Activated T-cell treated with anti-CD3 and anti-CD28 coated beads, Interleukin-2, amount 50 U/mL, for 1 hour (primary cell): Measurements from ENCODE around the gene PPP1R36.
A peak's percentile ranks its signal among the peaks of the same experiment; 100 is the strongest.
"Not testable (repeated sequence)": the region's sequence is repeated elsewhere in the genome, so short reads cannot be mapped to it uniquely, and the experiment has no call there.

Source experiments
- DNase-seq: peaks from one replicate; pipeline ENCODE4 v3.0.0-alpha.2; 2020

PPP1R36 gene

DNA sequence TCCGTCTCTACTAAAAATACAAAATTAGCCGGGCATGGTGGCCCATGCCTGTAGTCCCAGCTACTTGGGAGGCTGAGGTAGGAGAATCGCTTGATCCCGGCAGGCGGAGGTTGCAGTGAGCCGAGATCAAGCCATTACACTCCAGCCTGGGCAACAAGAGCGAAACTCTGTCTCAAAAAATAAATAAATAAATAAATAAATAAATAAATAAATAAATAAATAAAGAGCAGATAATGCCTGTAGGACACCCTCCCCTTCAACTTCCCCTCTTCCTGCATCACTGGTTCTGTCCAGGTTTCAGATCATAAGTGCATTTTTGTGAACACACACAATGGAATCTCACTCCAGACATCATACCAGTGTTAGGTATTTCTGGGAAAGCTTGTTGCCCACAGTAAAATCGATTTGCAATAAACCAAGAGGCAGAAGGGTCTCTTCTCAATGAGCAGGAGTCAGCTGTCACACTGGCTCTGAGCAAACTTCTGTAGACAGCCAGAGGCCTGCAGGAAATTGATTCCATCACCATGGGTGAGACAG is 68.2 kb downstream of the PPP1R36 start:
- not testable (repeated sequence) for DNase-seq

DNA sequence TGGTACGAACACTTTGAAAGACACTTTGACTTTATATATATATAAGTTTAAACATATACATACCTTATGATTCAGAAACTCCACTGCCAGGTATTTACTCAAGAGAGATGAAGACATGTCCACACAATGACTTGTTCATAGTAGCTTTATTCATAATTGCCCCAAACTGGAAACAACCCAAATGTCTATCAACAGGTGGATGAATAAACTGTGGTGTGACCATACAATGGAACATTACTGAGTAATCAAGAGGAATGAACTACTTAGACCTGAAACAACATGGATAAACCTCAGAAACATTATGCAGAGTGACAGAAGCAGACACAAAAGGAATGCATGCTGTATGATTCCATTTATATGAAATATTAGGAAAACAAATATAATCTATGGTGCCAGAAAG is 71.1 kb downstream of the PPP1R36 start:
- no peak for DNase-seq

DNA sequence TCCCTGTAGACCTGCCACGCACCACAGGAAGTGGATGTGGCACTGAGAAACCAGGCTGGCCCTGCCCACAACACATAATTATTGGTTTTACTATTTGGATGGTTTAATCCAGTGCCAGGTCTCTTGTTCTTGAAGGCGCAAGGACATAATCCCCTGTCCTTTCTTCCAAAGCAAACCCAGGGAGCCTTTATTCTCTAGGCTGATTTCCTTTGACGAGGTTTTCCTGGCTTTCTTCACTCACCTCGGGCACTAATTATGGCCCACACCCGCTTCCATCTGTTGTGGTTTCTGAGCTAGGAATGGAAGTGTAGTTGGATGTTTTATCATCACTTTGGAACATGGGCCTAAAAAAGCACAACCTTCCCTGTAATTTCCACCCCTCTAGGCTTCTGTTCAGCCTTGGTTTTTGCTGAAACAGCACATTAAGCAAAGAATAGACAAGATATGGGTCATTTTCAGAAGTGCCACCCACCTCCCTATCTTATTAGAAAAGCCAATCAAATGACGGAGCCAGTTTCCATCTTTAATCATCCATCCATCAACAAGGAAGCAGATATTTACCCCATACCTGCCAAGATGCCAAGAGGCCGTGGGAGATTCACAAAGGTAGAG is 73.9 kb downstream of the PPP1R36 start:
- DNase-seq = no peak

DNA sequence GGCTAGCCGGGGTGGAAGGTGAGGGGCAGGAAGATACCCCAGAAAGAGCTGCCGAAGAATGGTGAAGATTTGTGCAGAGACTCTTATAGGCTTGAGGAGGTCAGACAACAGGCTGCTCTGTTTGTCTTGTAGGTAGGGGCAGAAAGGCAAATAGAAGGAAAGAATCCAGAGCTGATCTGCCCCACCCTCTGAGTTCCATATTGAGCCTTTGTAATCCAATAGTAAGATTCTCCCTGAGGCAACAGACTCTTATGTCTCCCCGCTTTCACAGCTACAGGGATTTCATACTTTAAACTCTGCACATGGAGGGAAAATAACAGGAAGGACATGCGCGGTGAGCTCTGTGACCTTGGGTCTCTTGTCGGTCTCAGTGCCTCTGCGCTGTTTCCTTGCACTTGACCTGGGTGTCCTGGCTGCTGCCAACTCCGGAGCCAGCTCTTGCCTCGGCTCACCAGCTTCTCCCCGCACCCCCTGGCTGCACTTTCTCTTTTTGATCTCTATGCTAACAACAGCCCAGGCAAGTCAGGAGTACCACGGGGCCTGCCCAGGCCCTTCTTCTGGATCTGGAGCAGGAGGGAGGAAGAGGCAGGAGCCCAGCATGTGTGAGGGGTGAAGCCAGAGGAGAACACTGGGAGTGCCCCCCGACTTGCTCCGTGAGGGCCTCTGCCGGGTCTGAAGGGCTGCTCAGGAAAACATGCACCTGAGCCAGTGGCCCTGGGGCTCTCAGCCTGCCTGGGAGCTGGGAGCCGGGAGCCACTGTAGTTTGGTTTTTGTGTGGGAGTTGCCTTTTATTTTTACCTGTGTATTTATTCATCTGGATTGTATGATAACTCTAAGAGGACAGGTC is 75.8 kb downstream of the PPP1R36 start:
- DNase-seq = no peak

DNA sequence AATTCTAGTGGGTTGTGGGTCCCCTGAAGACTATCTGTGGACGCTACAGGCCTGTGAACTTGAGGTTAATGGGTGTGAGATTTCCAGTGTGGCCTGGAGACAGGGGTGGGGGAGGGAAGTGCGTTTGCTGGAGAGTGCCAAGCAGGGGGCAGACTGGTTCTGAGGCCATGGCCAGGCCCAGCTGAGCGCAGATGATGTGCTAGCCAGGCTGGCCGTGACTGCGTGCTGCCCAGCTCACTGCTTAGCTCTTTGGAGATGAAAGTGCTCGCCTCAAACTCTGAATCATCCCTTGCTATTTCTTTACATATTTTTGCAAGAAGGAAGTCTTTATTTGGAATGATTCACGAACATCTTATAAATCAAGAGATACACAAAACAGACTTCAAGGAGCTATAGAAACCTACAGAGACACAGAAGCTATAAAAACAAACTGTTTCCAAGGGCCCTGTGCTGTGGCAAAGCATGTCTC is 79.2 kb downstream of the PPP1R36 start:
- DNase-seq = no peak

DNA sequence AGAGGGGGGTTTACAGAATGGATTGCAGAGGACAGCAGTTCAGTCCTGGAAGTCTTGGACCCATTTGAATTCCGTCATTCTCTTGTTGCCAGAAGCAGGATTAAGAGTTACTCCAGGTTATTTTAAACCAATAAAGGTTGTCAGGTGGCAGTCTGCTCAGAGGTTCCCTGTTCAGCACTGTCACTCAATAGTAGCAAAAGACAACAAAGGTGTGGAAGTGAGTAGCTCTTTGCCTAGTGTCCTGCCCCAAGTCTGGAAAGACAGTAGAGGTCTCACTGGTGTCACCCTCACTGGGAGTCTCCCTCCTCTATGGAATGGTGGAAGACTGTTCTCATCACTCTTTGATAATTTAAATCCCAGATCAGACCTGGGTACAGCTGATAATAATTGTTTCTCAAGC is 81.0 kb downstream of the PPP1R36 start:
- DNase-seq = no peak

DNA sequence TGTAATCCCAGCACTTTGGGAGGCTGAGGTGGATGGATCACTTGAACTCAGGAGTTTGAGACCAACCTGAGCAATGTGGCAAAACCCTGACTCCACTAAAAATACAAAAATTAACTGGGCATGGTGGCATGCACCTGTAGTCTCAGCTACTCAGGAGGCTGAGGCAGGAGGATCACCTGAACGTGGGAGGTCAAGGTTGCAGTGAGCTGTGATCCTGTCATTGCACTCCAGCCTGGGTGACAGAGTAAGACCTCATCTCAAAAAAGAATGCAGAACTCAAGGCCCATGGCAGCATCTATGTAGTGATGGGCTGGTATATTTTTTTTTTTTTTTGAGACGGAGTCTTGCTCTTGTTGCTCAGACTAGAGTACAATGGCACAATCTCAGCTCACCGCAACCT is 81.5 kb downstream of the PPP1R36 start:
- DNase-seq = not testable (repeated sequence)

DNA sequence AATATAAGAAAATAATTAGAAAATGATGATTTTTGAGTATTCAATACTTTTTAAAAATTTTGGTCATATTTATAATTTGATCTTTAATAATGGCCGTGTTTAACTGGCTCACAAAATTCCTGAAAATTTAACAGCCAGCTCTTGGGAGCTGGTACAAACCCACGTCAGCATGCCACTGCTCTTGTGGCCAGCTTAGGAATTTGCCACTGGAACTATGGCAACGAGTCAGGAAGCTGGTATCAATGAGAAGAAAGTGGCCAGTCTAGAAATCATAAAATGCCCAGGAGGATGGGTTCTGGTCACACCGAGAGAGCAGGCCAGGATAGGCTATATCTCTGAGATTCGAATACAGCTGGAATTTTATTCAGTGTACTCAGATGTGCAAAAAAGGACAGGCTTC is 82.3 kb downstream of the PPP1R36 start:
- no peak for DNase-seq

DNA sequence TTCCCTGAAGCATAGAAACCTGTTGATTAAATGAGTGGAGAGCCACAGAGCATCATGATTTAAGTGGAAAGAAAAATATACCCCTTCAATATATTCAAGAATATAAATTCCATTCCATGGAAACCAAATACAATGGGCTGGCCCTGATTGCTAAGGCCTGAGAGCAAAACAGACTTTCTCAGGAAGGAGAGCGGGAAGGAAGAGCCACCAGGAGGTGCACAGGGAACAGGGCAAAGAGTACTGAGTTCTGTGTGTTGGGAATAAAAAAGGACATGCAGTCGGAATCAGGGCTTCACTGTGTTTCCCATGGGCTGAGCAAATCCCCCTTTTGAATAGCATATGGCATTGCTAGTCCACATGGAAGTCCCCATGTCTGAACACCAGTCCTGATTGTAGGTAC is 84.8 kb downstream of the PPP1R36 start:
- no peak for DNase-seq

DNA sequence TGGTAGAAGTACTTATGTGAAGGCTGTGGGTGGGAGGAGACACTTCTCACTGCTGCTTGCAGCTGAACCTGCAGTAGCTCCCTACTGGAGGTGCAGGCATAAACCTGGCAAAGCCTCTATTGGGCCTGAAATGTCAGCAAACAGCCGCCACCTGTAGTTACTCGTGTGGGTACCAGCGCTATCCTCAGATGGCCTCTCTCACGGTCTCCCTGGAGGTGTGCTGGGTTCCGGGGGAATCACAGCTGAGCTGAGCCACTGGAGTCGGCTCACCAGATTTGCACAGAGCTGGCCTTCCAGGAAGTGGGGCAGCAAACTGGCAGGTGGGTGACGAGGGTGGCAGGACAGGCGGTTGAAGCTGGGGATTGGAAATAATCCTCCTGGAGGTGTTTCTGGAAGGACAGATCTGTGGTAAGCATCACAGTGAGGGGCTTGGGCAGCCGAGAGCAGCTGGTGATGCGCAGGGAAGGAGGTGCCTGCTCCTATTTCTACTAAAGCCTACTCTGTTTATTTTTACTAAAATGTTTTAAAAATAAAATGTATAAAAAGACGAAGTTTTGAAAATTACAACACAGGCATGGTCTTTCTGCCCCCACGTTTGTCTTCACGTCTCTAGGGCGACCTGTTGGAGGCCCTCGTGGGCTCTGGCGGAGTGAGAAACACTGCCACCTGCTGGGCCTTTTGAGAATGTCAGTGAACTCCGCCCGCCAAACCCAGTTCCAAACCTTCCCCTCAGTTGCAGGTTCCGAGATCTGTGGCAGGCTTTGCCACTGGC is 86.6 kb downstream of the PPP1R36 start:
- peak; percentile 76 for DNase-seq

DNA sequence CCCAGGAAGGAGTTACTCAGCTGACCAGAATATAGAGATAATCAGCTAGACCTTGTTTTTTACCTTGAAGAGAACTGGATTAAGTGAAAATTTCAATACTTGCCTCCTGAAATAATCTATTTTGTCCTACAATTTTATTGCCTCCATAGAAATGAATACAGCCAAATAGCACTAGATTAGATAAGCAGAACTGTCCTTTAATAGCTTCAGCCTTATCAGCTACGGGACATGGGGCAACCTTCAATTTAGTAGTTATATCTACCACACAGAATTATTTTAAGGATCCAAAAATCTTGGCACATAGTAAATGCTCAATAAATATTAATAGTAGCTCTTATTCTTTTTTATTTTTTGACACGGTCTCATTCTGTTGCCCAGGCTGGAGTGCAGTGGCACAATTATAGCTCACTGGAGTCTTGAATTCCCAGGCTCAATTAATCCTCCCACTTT is 87.2 kb downstream of the PPP1R36 start:
- DNase-seq = no peak

DNA sequence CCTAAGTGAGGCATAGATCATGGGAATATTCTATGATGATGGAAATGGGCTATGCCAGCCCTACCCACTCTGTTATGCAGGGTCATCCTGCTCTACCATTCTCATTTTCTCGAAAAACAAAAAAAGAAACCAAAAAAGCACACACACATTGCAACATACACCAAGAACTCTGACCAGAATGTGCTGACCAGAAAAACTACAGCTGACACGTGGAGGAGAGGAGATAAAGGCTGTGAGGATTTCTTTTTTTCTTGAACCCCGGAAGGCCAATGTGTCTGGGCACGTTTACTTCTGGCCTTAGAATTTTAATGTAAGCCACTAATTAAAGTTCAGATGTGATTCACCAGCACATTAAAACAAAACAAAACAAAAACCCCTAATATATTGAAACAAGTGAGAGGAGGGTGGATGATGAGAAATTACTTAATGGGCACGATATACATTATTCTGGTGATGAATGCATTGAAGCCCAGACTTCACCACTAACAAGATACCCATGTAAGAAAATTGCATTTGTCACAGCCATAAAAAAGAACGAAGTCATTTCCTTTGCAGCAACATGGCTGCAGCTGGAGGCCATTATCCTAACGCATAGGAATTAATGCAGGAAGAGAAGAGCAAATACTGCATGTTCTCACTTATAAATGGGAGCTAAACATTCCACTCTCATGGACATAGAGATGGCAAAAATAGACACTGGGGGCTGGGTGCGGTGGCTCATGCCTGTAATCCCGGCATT is 88.1 kb downstream of the PPP1R36 start:
- no peak for DNase-seq

DNA sequence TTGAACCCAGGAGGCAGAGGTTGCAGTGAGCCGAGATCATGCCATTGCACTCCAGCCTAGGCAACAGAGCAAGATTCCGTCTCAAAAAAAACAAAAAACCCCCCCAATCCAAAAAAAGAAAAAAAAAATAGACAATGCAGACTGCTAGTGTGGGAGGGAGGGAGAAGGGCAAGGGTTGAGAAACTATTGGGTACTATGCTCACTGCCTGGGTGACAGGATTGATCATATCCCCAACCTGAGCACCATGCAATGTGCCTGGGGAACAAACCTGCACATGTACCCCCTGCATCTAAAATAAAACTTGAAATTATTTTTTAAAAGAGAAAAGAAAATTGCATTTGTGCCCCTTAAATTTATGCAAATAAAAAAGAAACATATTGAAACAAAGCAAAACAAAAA is 88.9 kb downstream of the PPP1R36 start:
- no peak for DNase-seq
